Ishikawa (cell line): ENCODE results near the gene PAN3.

Experiments
- CEBPB ChIP-seq: IDR thresholded peaks from 2 replicates; pipeline ENCODE4 v1.6.1; 2012
- CREB1 ChIP-seq: IDR thresholded peaks from 2 replicates; pipeline ENCODE4 v1.6.1; 2012; ENCODE audit warnings: low read depth
- EGR1 ChIP-seq: IDR thresholded peaks from 2 replicates; pipeline ENCODE4 v1.6.1; 2012
- EP300 ChIP-seq: IDR thresholded peaks from 2 replicates; pipeline ENCODE4 v1.6.1; 2012; ENCODE audit warnings: borderline replicate concordance
- MAX ChIP-seq: IDR thresholded peaks from 2 replicates; pipeline ENCODE4 v1.6.1; 2012
- NFIC ChIP-seq: IDR thresholded peaks from 2 replicates; pipeline ENCODE4 v1.6.1; 2012
- RAD21 ChIP-seq: IDR thresholded peaks from 2 replicates; pipeline ENCODE4 v1.6.1; 2012; ENCODE audit warnings: low read depth
- REST ChIP-seq: IDR thresholded peaks from 2 replicates; pipeline ENCODE4 v1.6.1; 2012; ENCODE audit warnings: low read depth, mild to moderate bottlenecking
- TAF1 ChIP-seq: IDR thresholded peaks from 2 replicates; pipeline ENCODE4 v1.6.1; 2012; ENCODE audit warnings: low read depth, mild to moderate bottlenecking
- TCF12 ChIP-seq: IDR thresholded peaks from 2 replicates; pipeline ENCODE4 v1.6.1; 2012; ENCODE audit warnings: low read depth
- TEAD4 ChIP-seq: IDR thresholded peaks from 2 replicates; pipeline ENCODE4 v1.6.1; 2012
- YY1 ChIP-seq: IDR thresholded peaks from 2 replicates; pipeline ENCODE4 v1.6.1; 2012; ENCODE audit warnings: low read depth

- TF ChIP-seq TAF1 (no peak), EP300 (no peak), REST (no peak), YY1 (no peak), RAD21 (no peak), CEBPB (no peak), MAX (no peak), EGR1 (no peak), TEAD4 (no peak), NFIC (no peak), CREB1 (no peak), TCF12 (no peak)
These were observed 25.2 kb downstream of the PAN3 start for GRCh38 chr13:28163587-28163986.
